Inflammatory macrophage (primary cell): Measurements from ENCODE around the gene SECTM1.

Experiments used
- DNase-seq, 2 donors: peaks; one replicate each; pipeline ENCODE4 v3.0.0-alpha.2; 2020 to 2022

The SECTM1 gene

GRCh38 chr17:82327289-82327688 lies 6.3 kb downstream of the SECTM1 start:
- DNase-seq: no peak

GRCh38 chr17:82325286-82326180 lies 8.0 kb downstream of the SECTM1 start:
- DNase-seq: no peak

- no peak for DNase-seq
Observed at GRCh38 chr17:82324566-82325285, 8.8 kb downstream of the SECTM1 start.

GRCh38 chr17:82323514-82324234 lies 9.9 kb downstream of the SECTM1 start:
- no peak for DNase-seq

- DNase-seq: no peak
Observed at GRCh38 chr17:82322526-82323453, 10.8 kb downstream of the SECTM1 start.

GRCh38 chr17:82321947-82322466 lies 11.6 kb downstream of the SECTM1 start:
- no peak for DNase-seq

- peak in 1 of 2 donors; percentile 32 for DNase-seq
Observed at GRCh38 chr17:82320956-82321927, 12.3 kb downstream of the SECTM1 start.

- DNase-seq: no peak
Observed at GRCh38 chr17:82320140-82320840, 13.3 kb downstream of the SECTM1 start.

GRCh38 chr17:82319619-82320062 lies 13.9 kb downstream of the SECTM1 start:
- DNase-seq: no peak

GRCh38 chr17:82318772-82319606 lies 14.6 kb downstream of the SECTM1 start:
- no peak for DNase-seq

- DNase-seq: no peak
Observed at GRCh38 chr17:82318169-82318498, 15.4 kb downstream of the SECTM1 start.

- no peak for DNase-seq
Observed at GRCh38 chr17:82317394-82318168, 16.0 kb downstream of the SECTM1 start, which contains the start of gene CD7. CD7 (minus strand) TSS chr17:82317608; CDS start chr17:82317495, 113 bp downstream.

- no peak for DNase-seq
Observed at GRCh38 chr17:82316651-82317393, 16.7 kb downstream of the SECTM1 start.

- DNase-seq: peak in 1 of 2 donors; percentile 21
Observed at GRCh38 chr17:82315703-82316358, 17.7 kb downstream of the SECTM1 start.

GRCh38 chr17:82314727-82315605 lies 18.6 kb downstream of the SECTM1 start:
- peak; percentile 29 to 34 for DNase-seq
